ENCODE results near the gene LEFTY1.
A peak's percentile ranks its signal among the peaks of the same experiment; 100 is the strongest.

Gene LEFTY1

GRCh38 chr1:225871359-225872074 lies 17.4 kb downstream of the LEFTY1 start:
- DNase-seq (ENCODE audit: low read depth in 2 of 2), result no peak

GRCh38 chr1:225870911-225871310 lies 18.0 kb downstream of the LEFTY1 start:
- no peak for DNase-seq (ENCODE audit: low read depth in 2 of 2)

- DNase-seq (ENCODE audit: low read depth in 2 of 2), result no peak
Measured at GRCh38 chr1:225868631-225869330, 20.2 kb downstream of the LEFTY1 start.

DNA sequence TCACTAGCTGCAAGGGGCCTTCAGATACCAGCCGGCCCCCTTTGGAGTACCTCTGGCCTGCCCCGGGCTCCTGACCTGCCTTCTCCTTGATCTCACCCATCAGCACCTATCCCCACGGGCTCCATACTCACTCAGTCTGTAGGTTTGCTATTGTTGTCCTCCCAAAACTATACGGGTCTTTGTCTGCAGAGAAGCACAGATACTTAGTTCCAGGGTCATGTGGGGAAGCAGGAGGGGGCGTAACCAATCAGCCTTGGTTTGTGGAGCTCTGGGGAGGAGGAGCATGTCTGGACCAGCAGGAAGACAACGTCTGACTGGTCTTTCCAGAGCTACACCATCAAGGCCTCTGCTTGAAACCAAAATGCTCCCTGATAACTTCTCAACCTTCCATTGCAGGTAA lies 22.0 kb downstream of the LEFTY1 start:
- DNase-seq (ENCODE audit: low read depth in 2 of 2), result no peak

DNA sequence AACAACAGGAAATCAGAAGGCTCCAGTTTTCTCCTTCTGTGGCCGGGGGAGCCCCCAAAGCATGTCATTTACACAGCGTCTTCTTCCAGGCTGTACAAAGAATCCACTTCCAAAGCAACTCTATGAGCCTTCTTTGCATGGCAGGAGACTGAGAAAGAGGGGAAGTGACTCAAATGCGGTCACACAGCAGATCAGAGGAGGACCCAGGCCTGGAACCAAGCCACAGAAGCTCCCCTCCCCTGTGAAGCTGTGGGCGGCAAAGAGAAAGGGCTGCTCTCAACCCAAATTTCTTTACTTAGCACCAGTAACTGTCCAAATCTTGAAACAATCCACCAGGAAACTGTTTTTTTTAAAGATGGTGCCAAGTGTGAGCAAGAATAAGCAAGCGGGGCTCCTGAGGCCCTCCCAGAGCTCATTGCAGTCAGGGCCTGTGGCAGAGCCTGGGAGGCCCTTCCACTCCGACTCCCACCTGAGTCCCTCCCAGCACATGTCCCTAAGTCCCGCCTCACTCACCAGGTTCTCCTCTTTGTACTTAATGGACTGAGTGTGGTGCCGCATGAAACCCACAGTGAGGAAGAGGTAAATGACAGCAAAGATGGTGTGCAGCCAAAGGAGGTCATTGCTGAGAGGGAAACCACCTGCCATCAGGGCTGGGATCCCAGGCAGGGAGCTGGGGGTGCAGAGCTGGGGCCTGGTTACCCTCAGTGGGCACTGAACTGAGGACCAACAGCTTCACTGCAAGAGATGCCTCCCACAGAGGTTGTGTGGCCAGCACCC lies 22.7 kb downstream of the LEFTY1 start:
- peak; percentile 60 to 66 for DNase-seq (ENCODE audit: low read depth in 2 of 2)

- no peak for DNase-seq (ENCODE audit: low read depth in 2 of 2)
Measured at GRCh38 chr1:225865514-225865913, 23.4 kb downstream of the LEFTY1 start.

DNA sequence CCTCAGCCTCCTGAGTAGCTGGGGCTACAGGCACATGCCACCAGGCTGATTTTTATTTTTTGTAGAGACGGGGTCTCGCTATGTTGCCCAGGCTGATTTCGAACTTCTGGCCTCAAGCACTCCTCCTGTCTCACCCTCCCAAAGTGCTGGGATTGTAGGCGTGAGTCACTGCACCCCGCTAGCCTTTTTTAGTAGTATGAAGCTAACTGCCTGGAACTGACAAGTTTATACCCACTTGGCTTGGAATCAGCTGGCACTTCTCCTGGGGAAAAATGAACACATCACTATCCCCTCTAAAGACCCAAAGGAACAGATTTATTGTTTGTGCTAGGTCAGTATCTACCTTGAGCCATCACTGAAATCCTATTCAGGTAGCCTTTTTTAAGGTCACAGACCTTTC lies 25.8 kb downstream of the LEFTY1 start:
- DNase-seq (ENCODE audit: low read depth in 2 of 2), result no peak

DNA sequence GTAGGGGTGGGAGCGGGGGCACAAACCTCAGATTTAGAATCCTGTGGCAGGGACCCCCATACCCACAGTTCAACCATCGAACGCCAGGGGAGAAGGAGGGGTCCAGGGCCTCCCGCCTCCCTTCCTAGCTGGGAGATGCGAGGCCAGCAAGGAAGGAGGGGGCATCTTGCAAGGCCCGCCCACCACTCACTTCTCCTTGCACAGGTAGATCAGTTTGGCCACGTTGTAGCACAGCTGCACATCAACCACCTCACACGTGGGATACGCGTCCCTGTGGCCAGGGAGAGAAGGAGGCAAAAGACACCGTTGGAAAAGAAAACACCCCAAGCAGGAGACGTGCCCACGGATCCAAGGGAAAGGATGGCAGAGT lies 26.4 kb downstream of the LEFTY1 start:
- DNase-seq (ENCODE audit: low read depth in 2 of 2), result no peak

DNA sequence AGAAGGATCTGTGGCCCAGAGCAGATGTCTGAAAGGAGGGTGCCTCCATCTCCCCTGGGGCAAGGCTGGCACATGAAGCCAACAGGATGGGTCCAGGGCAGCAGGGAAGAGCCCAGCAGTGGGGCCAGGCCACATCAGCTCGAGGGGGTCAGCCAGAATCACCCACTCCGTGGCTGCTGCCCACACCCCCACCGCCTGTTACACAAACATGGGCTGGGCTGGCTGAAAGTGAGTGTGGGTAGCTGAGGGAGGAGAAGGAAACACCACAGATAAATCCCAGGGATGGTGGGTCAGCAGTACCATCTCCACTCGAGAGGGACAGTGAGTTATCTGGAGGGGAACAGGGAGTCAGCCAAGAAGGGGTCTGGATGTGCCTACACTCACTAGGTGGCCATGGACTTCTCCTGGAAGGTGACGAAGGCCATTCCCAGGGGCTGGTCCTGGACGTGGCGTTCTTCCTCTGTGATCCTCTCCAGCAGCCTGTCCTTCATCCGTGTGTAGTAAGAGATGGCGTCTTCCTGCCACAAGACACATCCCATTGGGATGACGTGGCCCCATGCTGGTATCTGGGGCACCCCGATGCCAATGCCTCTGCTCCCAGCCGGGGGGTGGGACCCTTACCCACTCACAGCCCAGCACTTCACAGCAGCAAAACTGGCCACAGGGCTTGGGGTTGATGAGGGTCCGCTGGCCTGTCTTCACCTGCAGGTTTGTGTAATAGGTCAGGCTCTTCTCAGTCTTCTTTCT lies 26.9 kb downstream of the LEFTY1 start:
- no peak for DNase-seq (ENCODE audit: low read depth in 2 of 2)

- DNase-seq (ENCODE audit: low read depth in 2 of 2), result no peak
Measured at GRCh38 chr1:225860876-225861441, 28.0 kb downstream of the LEFTY1 start.

DNA sequence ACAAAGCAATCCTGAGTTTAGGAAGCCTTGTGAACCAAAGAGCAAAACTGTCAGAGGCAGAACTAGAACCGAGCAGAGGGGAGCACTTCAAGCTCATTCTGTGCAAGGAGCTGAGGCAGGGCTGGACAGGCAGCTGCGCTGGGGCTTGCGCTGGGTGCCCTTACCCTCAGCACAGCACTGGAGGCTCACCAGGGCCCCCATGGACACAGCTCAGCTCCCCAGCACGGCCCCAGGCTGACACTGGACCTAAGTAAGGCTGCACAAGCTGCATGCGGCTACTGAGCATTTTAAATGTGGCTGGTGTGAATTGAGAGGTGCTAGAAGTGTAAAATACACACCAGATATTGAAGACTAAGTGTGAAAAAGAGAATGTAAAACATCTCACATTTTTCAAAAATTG lies 28.8 kb downstream of the LEFTY1 start:
- no peak for DNase-seq (ENCODE audit: low read depth in 2 of 2)

- DNase-seq (ENCODE audit: low read depth in 2 of 2), result no peak
Measured at GRCh38 chr1:225859151-225859550, 29.8 kb downstream of the LEFTY1 start.

- DNase-seq (ENCODE audit: low read depth in 2 of 2), result no peak
Measured at GRCh38 chr1:225857256-225857655, 31.7 kb downstream of the LEFTY1 start.

DNA sequence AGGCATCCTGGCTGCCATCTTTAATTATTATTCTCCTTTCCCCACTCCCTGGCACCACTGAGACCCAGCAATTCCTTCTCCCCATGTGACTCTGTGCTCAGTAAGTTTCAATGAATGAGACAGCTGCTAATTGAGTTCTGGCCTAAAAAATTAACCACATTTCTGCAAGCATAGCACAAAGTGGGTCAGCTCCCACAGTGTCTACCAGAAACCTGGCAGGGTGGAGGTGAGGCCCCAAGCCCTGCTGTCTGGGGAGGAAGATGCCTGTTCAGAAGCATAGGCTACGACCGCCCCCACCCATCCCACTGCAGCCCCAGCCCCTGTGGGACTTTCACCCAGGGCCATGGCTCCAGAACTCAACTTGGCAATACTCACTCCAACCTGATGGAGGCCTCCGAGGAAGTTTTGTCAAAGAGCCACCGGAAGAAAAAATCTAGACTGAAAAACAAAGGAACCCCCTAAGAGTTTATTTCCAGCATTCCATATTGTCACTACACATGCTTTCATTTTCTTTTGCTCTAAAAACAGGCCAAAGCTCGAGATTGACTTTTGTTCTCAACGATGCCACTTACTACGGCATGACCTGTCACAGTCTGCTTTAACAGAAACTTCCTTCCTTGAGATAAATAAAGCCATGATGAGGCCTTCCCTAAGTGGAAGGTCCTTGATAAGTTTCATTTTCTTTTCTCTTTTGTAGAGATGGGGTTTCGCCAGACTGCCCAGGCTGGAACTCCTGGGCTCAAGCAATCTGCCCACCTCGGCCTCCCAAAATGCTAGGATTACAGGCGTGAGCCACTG lies 33.2 kb downstream of the LEFTY1 start:
- no peak for DNase-seq (ENCODE audit: low read depth in 2 of 2)

- DNase-seq (ENCODE audit: low read depth in 2 of 2), result no peak
Measured at GRCh38 chr1:225853441-225853840, 35.5 kb downstream of the LEFTY1 start.

DNA sequence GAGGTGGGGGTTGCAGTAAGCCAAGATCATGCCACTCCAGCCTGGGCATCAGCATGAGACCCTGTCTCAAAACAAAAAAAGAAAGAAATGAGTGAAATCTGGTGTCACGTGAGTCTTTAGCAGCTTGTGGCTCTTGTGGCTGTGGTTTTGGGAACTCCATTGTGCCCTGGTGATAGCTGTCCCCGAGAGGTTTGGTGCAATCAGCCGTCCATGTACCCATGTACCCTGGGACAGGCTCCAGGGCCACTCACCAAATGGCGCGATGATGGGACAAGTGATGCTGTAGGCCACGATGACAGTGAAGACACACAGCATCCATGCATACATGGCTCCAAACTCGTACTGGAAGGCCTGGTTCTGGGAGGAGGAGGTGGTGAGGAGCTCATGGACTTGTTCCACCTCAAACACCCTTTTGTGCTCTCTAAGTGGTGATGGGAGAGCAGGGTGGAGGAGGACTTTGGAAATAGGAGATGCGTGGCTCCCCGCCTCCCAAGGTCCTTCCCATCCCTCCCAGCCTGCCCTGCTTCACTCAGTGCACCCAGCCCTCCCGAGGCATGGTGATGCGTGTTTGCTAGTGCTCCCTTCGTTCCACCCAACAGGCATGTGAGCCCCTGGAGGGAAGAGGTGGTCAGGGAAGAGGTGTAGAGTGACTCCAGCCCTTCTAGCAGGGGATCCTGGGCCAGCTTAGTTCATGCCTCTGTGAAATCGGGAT lies 36.4 kb downstream of the LEFTY1 start:
- DNase-seq (ENCODE audit: low read depth in 2 of 2), result no peak

- DNase-seq (ENCODE audit: low read depth in 2 of 2), result no peak
Measured at GRCh38 chr1:225851805-225852204, 37.1 kb downstream of the LEFTY1 start.

DNA sequence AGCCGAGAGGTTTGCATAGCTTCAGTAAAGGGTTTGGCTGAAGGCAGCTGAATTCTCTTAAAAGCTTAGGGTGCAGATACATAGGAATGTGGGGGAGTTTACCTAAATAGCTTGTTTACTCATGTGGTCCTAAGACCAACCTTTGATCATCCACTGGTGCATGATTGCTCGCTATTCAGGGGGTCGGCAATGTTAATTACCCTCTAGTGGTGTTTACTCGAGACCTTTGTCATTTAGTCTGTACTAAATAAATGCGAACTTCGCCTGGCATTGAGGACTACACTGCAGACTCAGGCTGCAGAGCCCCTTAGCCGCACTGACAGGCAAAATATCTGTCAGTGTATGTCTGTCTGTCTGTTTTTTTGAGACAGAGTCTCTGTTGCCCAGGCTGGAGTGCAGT lies 38.6 kb downstream of the LEFTY1 start:
- DNase-seq (ENCODE audit: low read depth in 2 of 2), result no peak

DNA sequence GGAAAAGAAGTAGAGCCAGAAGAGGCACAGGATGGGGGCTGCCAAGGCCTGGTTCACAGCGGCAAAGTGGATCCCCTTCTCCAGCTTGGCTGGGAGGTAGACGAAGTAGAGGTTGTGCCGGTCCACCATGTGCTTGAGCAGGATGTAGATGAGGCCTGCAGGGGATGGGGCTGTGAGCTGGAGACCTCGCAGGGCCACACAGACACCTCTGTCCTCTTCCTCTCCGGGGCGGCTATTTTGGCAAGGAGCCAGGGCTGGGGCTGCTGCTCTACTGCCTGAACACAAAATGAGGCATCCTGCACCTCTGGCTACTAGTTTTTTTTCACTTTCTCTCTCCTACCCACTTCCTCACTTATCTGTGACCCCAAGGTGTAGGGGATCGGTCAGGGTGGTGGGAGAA lies 39.0 kb downstream of the LEFTY1 start:
- no peak for DNase-seq (ENCODE audit: low read depth in 2 of 2)
